Measurements from ENCODE around the gene SCUBE1. TPM values are rescaled to one million over a fixed set of nuclear protein-coding genes. Genes with fewer than 3 reads are reported as not detected.
A peak's percentile ranks its signal among the peaks of the same experiment; 100 is the strongest.

Gene SCUBE1
- total RNA-seq, 1 donor from 2014 or later = 25.9 TPM

- no peaks in the 10 kb centered on the region for H3K79me2 ChIP-seq (ENCODE audit: low read depth)
- H3K4me3 Mint-ChIP-seq = peak overlapping the region; percentile 74
- no peak overlapping the region for H2AFZ ChIP-seq (replicated peaks)
- H4K20me1 ChIP-seq (ENCODE audit: low read depth) = peaks cover 88% of the 10 kb centered on the region
- no peaks in the 10 kb centered on the region for H3K9me3 Mint-ChIP-seq
- H3K36me3 ChIP-seq = no peaks in the 10 kb centered on the region
- no peaks in the 10 kb centered on the region for H3K27me3 ChIP-seq
- peaks cover 60% of the 10 kb centered on the region for H3K4me1 ChIP-seq
- peak overlapping the region; percentile 17 for H3K4me2 ChIP-seq
- no peaks in the 10 kb centered on the region for H3K9me3 ChIP-seq (ENCODE audit: low read depth)
- no peak for DNase-seq (ENCODE audit: low spot score)
- no peak overlapping the region for H3K4me3 ChIP-seq
- no peak overlapping the region for H3K27ac Mint-ChIP-seq
- H3K27me3 Mint-ChIP-seq (ENCODE audit: insufficient read depth, low read depth) = peaks cover 9% of the 10 kb centered on the region
- H3K9ac ChIP-seq = no peak overlapping the region
- H3K36me3 Mint-ChIP-seq = peaks cover 6% of the 10 kb centered on the region
- TF ChIP-seq EZH2phosphoT487 (IDR thresholded peaks at IDR 0.05) (no peak), EZH2 (IDR thresholded peaks at IDR 0.05) (no peak)
- TF ChIP-seq, protein P1, sequence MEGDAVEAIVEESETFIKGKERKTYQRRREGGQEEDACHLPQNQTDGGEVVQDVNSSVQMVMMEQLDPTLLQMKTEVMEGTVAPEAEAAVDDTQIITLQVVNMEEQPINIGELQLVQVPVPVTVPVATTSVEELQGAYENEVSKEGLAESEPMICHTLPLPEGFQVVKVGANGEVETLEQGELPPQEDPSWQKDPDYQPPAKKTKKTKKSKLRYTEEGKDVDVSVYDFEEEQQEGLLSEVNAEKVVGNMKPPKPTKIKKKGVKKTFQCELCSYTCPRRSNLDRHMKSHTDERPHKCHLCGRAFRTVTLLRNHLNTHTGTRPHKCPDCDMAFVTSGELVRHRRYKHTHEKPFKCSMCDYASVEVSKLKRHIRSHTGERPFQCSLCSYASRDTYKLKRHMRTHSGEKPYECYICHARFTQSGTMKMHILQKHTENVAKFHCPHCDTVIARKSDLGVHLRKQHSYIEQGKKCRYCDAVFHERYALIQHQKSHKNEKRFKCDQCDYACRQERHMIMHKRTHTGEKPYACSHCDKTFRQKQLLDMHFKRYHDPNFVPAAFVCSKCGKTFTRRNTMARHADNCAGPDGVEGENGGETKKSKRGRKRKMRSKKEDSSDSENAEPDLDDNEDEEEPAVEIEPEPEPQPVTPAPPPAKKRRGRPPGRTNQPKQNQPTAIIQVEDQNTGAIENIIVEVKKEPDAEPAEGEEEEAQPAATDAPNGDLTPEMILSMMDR (IDR thresholded peaks at IDR 0.05) = no peak
- H3K4me1 Mint-ChIP-seq = peaks cover 52% of the 10 kb centered on the region
- no peak overlapping the region for H3K27ac ChIP-seq
- H3F3A ChIP-seq (ENCODE audit: low read depth) = peaks cover 42% of the 10 kb centered on the region
These were observed 14.1 kb downstream of the SCUBE1 start for GRCh38 chr22:43329061-43329460.

- peaks cover 11% of the 10 kb centered on the region for H3K79me2 ChIP-seq (ENCODE audit: low read depth)
- Mint-ChIP-seq H3K4me1 (peaks cover 52% of the 10 kb centered on the region), H3K4me3 (peak overlapping the region; percentile 60), H3K36me3 (no peaks in the 10 kb centered on the region), H3K27ac (peak overlapping the region; percentile 61), H3K9me3 (no peaks in the 10 kb centered on the region), H3K27me3 (ENCODE audit: insufficient read depth, low read depth) (peaks cover 9% of the 10 kb centered on the region)
- H3K9ac ChIP-seq = no peak overlapping the region
- H3K9me3 ChIP-seq (ENCODE audit: low read depth) = no peaks in the 10 kb centered on the region
- H3K4me1 ChIP-seq = peaks cover 78% of the 10 kb centered on the region
- H3K27me3 ChIP-seq = no peaks in the 10 kb centered on the region
- H3K4me2 ChIP-seq = peak overlapping the region; percentile 68
- peak overlapping the region; percentile 95 for H3K27ac ChIP-seq
- DNase-seq (ENCODE audit: low spot score) = no peak
- peaks cover 90% of the 10 kb centered on the region for H4K20me1 ChIP-seq (ENCODE audit: low read depth)
- H3K4me3 ChIP-seq = peak overlapping the region; percentile 18
- H2AFZ ChIP-seq (replicated peaks) = no peak overlapping the region
- TF ChIP-seq EZH2 (IDR thresholded peaks at IDR 0.05) (no peak), EZH2phosphoT487 (IDR thresholded peaks at IDR 0.05) (no peak)
- TF ChIP-seq, protein P1 (IDR thresholded peaks at IDR 0.05) = no peak
- H3F3A ChIP-seq (ENCODE audit: low read depth) = peaks cover 42% of the 10 kb centered on the region
- no peaks in the 10 kb centered on the region for H3K36me3 ChIP-seq
These were observed 16.1 kb downstream of the SCUBE1 start for GRCh38 chr22:43327157-43327438.

DNA sequence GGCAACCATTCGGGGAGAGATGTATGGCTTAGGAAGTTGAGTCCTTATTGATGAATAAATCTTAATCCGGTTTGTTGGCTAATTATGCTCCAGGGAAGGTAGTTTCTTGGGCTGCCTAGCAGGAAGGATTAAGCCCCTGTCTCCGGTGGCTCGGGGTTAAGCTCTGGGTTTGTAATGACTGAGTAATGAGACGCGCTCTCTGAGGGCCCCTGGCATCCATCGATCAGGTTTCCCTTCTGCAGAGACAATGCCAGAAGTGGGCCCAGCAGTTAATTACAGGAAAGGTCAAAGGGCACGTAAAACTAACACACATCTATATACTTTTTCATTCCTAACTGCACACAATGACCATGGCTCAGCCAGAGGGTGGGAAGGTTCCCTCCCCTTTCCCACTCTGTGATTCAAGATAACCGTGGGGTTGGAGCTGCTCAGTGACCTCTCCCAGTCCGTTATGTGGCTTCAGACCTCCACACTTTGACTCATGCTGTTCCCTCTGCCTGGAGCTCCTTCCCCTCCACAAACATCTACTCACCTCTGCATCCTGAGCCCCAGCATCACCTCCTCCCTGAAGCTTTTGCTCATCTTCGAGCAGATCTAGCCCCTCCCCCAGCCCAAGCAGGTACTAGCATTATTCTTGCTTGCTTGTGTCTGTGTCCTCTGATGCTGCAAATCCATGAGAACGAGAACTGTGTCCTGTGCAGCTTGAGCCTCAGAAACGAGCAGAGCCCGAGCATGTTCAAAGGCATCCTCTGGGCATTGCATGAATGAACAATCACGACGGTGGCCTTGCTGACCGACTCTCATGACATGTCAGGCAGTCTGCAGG lies 16.6 kb downstream of the SCUBE1 start:
- peak overlapping the region; percentile 60 for H3K4me3 Mint-ChIP-seq
- peaks cover 52% of the 10 kb centered on the region for H3K4me1 Mint-ChIP-seq
- H3K9ac ChIP-seq = no peak overlapping the region

More for the DNA sequence above, 16.6 kb downstream of the SCUBE1 start:
- peaks cover 42% of the 10 kb centered on the region for H3F3A ChIP-seq (ENCODE audit: low read depth)
- H4K20me1 ChIP-seq (ENCODE audit: low read depth) = peaks cover 86% of the 10 kb centered on the region
- H2AFZ ChIP-seq (replicated peaks) = no peak overlapping the region
- H3K4me3 ChIP-seq = peak overlapping the region; percentile 18
- peak overlapping the region; percentile 95 for H3K27ac ChIP-seq
- H3K9me3 Mint-ChIP-seq = no peaks in the 10 kb centered on the region
- H3K27me3 ChIP-seq = no peaks in the 10 kb centered on the region
- peaks cover 78% of the 10 kb centered on the region for H3K4me1 ChIP-seq
- H3K36me3 ChIP-seq = no peaks in the 10 kb centered on the region
- peak; percentile 92 for DNase-seq (ENCODE audit: low spot score)
- peaks cover 7% of the 10 kb centered on the region for H3K27me3 Mint-ChIP-seq (ENCODE audit: insufficient read depth, low read depth)
- H3K9me3 ChIP-seq (ENCODE audit: low read depth) = no peaks in the 10 kb centered on the region
- peaks cover 11% of the 10 kb centered on the region for H3K79me2 ChIP-seq (ENCODE audit: low read depth)
- H3K27ac Mint-ChIP-seq = peak overlapping the region; percentile 61
- TF ChIP-seq EZH2 (IDR thresholded peaks at IDR 0.05) = no peak
- TF ChIP-seq, protein P1 (IDR thresholded peaks at IDR 0.05) = no peak
- TF ChIP-seq EZH2phosphoT487 (IDR thresholded peaks at IDR 0.05) = peak; percentile 98
- peak overlapping the region; percentile 68 for H3K4me2 ChIP-seq
- H3K36me3 Mint-ChIP-seq = no peaks in the 10 kb centered on the region
